DMS153 (cell line): ENCODE data around the gene TWNK.
"Not testable (repeated sequence)": the region's sequence is repeated elsewhere in the genome, so short reads cannot be mapped to it uniquely, and the experiment has no call there.

ENCODE experiments used
- DNase-seq: peaks from one replicate; lab custom pipeline; 2025; lab: John Stamatoyannopoulos, UW

TWNK gene

GRCh38 chr10:101030496-101031127 is 43.3 kb downstream of the TWNK start:
- DNase-seq = no peak

GRCh38 chr10:101031128-101031795 is 43.9 kb downstream of the TWNK start, which contains the start of the genes PDZD7 and SFXN3:
PDZD7 (minus strand) TSS chr10:101031129; CDS start chr10:101030219, 910 bp downstream.
SFXN3 (plus strand) TSS chr10:101031234; CDS start chr10:101034695, 3,461 bp downstream.
- DNase-seq = peak; percentile 71

- no peak for DNase-seq
These were observed 44.7 kb downstream of the TWNK start for GRCh38 chr10:101031796-101032636.

GRCh38 chr10:101032637-101033224 is 45.4 kb downstream of the TWNK start:
- DNase-seq = no peak

DNA sequence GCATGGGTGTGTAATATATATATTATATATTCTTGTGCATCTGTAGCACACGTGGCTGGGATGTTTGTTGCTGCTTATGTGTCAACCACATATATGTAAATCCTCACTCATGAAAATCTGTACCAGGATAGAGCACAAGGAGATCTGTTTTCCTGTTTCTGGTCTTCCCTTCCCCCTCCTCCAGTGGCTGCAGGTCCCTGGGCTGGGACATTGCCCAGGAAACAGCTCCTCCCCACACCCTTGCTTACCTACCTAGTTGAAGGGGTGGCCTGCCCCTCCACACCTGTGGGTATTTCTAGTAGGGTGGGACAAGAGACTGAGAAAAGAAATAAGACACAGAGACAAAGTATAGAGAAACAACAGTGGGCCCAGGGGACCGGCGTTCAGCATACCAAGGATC is 45.9 kb downstream of the TWNK start:
- no peak for DNase-seq

GRCh38 chr10:101034404-101034803 is 47.1 kb downstream of the TWNK start:
- DNase-seq = not testable (repeated sequence)

DNA sequence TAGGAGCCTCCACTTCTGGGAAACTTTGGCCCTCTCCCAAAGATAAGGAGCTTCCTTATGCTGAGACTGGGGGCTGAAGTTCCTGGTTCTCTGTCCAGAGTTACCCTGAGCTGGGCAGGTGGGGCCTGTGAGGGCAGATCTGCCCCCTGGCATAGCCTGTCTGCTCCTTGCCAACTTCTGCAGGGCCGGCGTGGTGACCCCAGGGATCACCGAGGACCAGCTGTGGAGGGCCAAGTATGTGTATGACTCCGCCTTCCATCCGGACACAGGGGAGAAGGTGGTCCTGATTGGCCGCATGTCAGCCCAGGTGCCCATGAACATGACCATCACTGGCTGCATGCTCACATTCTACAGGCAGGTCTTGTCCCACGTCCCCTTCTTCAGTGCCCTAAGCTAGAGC is 48.0 kb downstream of the TWNK start:
- DNase-seq = no peak

- DNase-seq = no peak
These were observed 48.8 kb downstream of the TWNK start for GRCh38 chr10:101035916-101036702.

- DNase-seq = no peak
These were observed 49.4 kb downstream of the TWNK start for GRCh38 chr10:101036726-101037125.

GRCh38 chr10:101038484-101038883 is 51.1 kb downstream of the TWNK start:
- no peak for DNase-seq

- no peak for DNase-seq
These were observed 52.7 kb downstream of the TWNK start for GRCh38 chr10:101040061-101040460.

GRCh38 chr10:101040851-101041250 is 53.5 kb downstream of the TWNK start:
- DNase-seq = no peak

GRCh38 chr10:101041252-101041761 is 54.0 kb downstream of the TWNK start:
- DNase-seq = peak; percentile 68

GRCh38 chr10:101042118-101042517 is 54.8 kb downstream of the TWNK start:
- DNase-seq = no peak

GRCh38 chr10:101042667-101043362 is 55.5 kb downstream of the TWNK start:
- peak; percentile 96 for DNase-seq

- no peak for DNase-seq
These were observed 56.0 kb downstream of the TWNK start for GRCh38 chr10:101043363-101043707.
